H1 (cell line): ENCODE measurements around the gene MEGF11. TPM values are rescaled to one million over a fixed set of nuclear protein-coding genes. Genes with fewer than 3 reads are reported as not detected.
A peak's percentile ranks its signal among the peaks of the same experiment; 100 is the strongest.

Experiments used
- CTCF ChIA-PET: fragments of 300-600 bp; sonication (Branson Sonifier 250); formaldehyde crosslinking; loops from one replicate; lab custom pipeline; 2021; ENCODE audit not compliant: partially characterized antibody; lab: Charles Lee
- POLR2A ChIA-PET: fragments of 300-600 bp; sonication (Branson Sonifier 250); formaldehyde crosslinking; loops from one replicate; lab custom pipeline; 2021; ENCODE audit warnings: inconsistent platforms; ENCODE audit not compliant: partially characterized antibody; lab: Charles Lee
- DNase-seq, 2 experiments: peaks; one replicate each; pipeline versions ENCODE4 v3.0.0 to v3.0.0-alpha.2; 2010 to 2022; ENCODE audit warnings: low spot score in 2 of 2, low read depth in 1 of 2, mixed read lengths in 1 of 2
- FAIRE-seq: peaks from 2 replicates; lab custom pipeline; 2011; peaks lifted over from hg19 to GRCh38; lab: Jason Lieb, UNC
- H2AFZ ChIP-seq: 2 replicates; pipeline ENCODE4 v1.8.1; 2012; ENCODE audit warnings: low read length, inconsistent platforms
- H2AK5ac ChIP-seq: 2 replicates; pipeline ENCODE4 v1.6.1; 2013; ENCODE audit warnings: low read depth, low read length
- H2BK120ac ChIP-seq: replicated peaks from 2 replicates; pipeline ENCODE3; 2013; ENCODE audit warnings: low read depth, low read length, inconsistent platforms
- H2BK12ac ChIP-seq: 2 replicates; pipeline ENCODE4 v1.6.1; 2013; ENCODE audit warnings: low read depth, low read length
- H2BK15ac ChIP-seq: 2 replicates; pipeline ENCODE4 v1.6.1; 2013; ENCODE audit warnings: low read length
- H2BK20ac ChIP-seq: 2 replicates; pipeline ENCODE4 v1.6.1; 2013; ENCODE audit warnings: low read length
- H2BK5ac ChIP-seq: 2 replicates; pipeline ENCODE4 v1.6.1; 2013; ENCODE audit warnings: low read depth, low read length
- H3K14ac ChIP-seq: 2 replicates; pipeline ENCODE4 v1.6.1; 2013; ENCODE audit warnings: inconsistent platforms; ENCODE audit not compliant: insufficient read length
- H3K18ac ChIP-seq: 2 replicates; pipeline ENCODE4 v1.6.1; 2013; ENCODE audit warnings: low read length; ENCODE audit errors: extremely low read depth
- H3K23ac ChIP-seq: 2 replicates; pipeline ENCODE4 v1.6.1; 2013; ENCODE audit warnings: inconsistent platforms; ENCODE audit not compliant: insufficient read length
- H3K23me2 ChIP-seq: 2 replicates; pipeline ENCODE4 v1.6.1; 2013; ENCODE audit warnings: low read depth, low read length
- H3K27ac ChIP-seq: 2 replicates; pipeline ENCODE4 v1.6.1; 2011; ENCODE audit warnings: low read depth, low read length, inconsistent platforms
- H3K27me3 ChIP-seq, 4 experiments: replicated peaks in 1 of 4; 1 replicate in 1 of 4; 2 replicates in 3 of 4; pipeline versions ENCODE4 v1.6.1 to v1.8.1; 2011 to 2013; ENCODE audit warnings: low read length in 3 of 4, mild to moderate bottlenecking in 3 of 4, inconsistent platforms in 2 of 4, mixed read lengths in 2 of 4, moderate library complexity in 1 of 4; ENCODE audit not compliant: control insufficient read depth in 3 of 4, insufficient read depth in 3 of 4; ENCODE audit errors: extremely low read depth in 1 of 4
- H3K36me3 ChIP-seq, 4 experiments: 2 replicates each; pipeline versions ENCODE4 v1.6.1 to v1.8.1; 2011 to 2013; ENCODE audit warnings: mild to moderate bottlenecking in 4 of 4, low read length in 3 of 4, moderate library complexity in 2 of 4, control low read depth in 1 of 4, inconsistent platforms in 1 of 4; ENCODE audit not compliant: insufficient read depth in 4 of 4, control insufficient read depth in 2 of 4
- H3K4ac ChIP-seq: replicated peaks from 2 replicates; pipeline ENCODE3; 2013; ENCODE audit warnings: low read length, low read depth, mixed read lengths, inconsistent platforms; ENCODE audit not compliant: insufficient read length
- H3K4me1 ChIP-seq, 4 experiments: replicated peaks in 1 of 4; 1 replicate in 1 of 4; 2 replicates in 3 of 4; pipeline versions ENCODE4 v1.6.1 to v1.8.1; 2011 to 2013; ENCODE audit warnings: low read length in 3 of 4, inconsistent platforms in 2 of 4, mixed read lengths in 1 of 4; ENCODE audit not compliant: insufficient read depth in 4 of 4, control insufficient read depth in 3 of 4
- H3K4me2 ChIP-seq, 2 experiments: 2 replicates each; pipeline versions ENCODE4 v1.6.1 to v1.8.1; 2011 to 2013; ENCODE audit warnings: low read depth in 2 of 2, low read length in 2 of 2, control low read depth in 1 of 2, inconsistent platforms in 1 of 2, mild to moderate bottlenecking in 1 of 2; ENCODE audit not compliant: insufficient read depth in 1 of 2
- H3K4me3 ChIP-seq, 4 experiments: fragments of 200-600, 300-600 bp in 1 of 4; sonication (generic), shearing (Covaris generic), sonication (Bioruptor Twin) in 1 of 4; 2 replicates each; pipeline versions ENCODE4 v1.5.1 to v1.8.1; 2011 to 2016; ENCODE audit warnings: low read length in 4 of 4, low read depth in 3 of 4, control low read depth in 2 of 4, inconsistent platforms in 2 of 4, mild to moderate bottlenecking in 2 of 4, mixed read lengths in 1 of 4, moderate library complexity in 1 of 4; ENCODE audit not compliant: insufficient read depth in 2 of 4; ENCODE audit errors: extremely low read depth in 1 of 4
- H3K56ac ChIP-seq: replicated peaks from 2 replicates; pipeline ENCODE3; 2013; ENCODE audit warnings: low read depth, mild to moderate bottlenecking, mixed read lengths, low read length, inconsistent platforms; ENCODE audit not compliant: insufficient read length
- H3K79me1 ChIP-seq: 2 replicates; pipeline ENCODE4 v1.6.1; 2013; ENCODE audit warnings: low read depth, low read length, control low read depth
- H3K79me2 ChIP-seq, 2 experiments: 2 replicates each; pipeline versions ENCODE4 v1.6.1 to v1.8.1; 2012 to 2013; ENCODE audit warnings: low read length in 2 of 2, mild to moderate bottlenecking in 2 of 2, inconsistent platforms in 1 of 2; ENCODE audit not compliant: insufficient read depth in 2 of 2, control insufficient read depth in 1 of 2
- H3K9ac ChIP-seq, 4 experiments: replicated peaks in 1 of 4; 1 replicate in 1 of 4; 2 replicates in 3 of 4; pipeline versions ENCODE4 v1.6.1 to v1.8.1; 2011 to 2013; ENCODE audit warnings: low read depth in 3 of 4, low read length in 3 of 4, control low read depth in 2 of 4, mild to moderate bottlenecking in 2 of 4, moderate library complexity in 2 of 4, inconsistent platforms in 1 of 4; ENCODE audit errors: extremely low read depth in 1 of 4
- H3K9me3 ChIP-seq, 2 experiments: 2 replicates each; pipeline versions ENCODE4 v1.6.1 to v1.8.1; 2012 to 2013; ENCODE audit warnings: mild to moderate bottlenecking in 2 of 2, moderate library complexity in 2 of 2, control low read depth in 1 of 2, inconsistent platforms in 1 of 2, low read depth in 1 of 2, low read length in 1 of 2, mixed read lengths in 1 of 2; ENCODE audit not compliant: insufficient read depth in 2 of 2
- H4K20me1 ChIP-seq, 2 experiments: replicated peaks in 1 of 2; 2 replicates each; pipeline versions ENCODE3 to v1.8.1; 2011 to 2013; ENCODE audit warnings: inconsistent platforms in 2 of 2, low read length in 2 of 2, mild to moderate bottlenecking in 1 of 2; ENCODE audit not compliant: insufficient read depth in 2 of 2, control insufficient read depth in 1 of 2
- H4K5ac ChIP-seq: 2 replicates; pipeline ENCODE4 v1.6.1; 2013; ENCODE audit warnings: low read length, low read depth, mixed read lengths, inconsistent platforms; ENCODE audit not compliant: insufficient read length
- H4K8ac ChIP-seq: 2 replicates; pipeline ENCODE4 v1.8.0; 2013; ENCODE audit warnings: mild to moderate bottlenecking, moderate library complexity, low read length, inconsistent platforms; ENCODE audit not compliant: insufficient read depth; ENCODE audit errors: extremely low read depth
- H4K91ac ChIP-seq: replicated peaks from 2 replicates; pipeline ENCODE3; 2013; ENCODE audit warnings: low read length, mixed read lengths, inconsistent platforms; ENCODE audit not compliant: insufficient read length
- ASH2L ChIP-seq: fragments of 200-600, 300-600 bp; sonication (generic); IDR thresholded peaks from one replicate; pipeline ENCODE4 v1.7.1; 2017; ENCODE audit warnings: low read length
- EGR1 ChIP-seq: IDR thresholded peaks from 2 replicates; pipeline ENCODE4 v1.6.1; 2011; ENCODE audit warnings: low read depth, low read length, borderline replicate concordance
- POU5F1 ChIP-seq: IDR thresholded peaks from 2 replicates; pipeline ENCODE4 v1.6.1; 2011; ENCODE audit warnings: low read depth, mild to moderate bottlenecking, low read length, moderate library complexity
- SAP30 ChIP-seq: fragments of 300-600 bp; sonication (generic); IDR thresholded peaks from 2 replicates; pipeline ENCODE4 v1.7.1; 2012; ENCODE audit warnings: low read length, moderate library complexity, mild to moderate bottlenecking, inconsistent platforms; ENCODE audit not compliant: insufficient read depth, insufficient replicate concordance
- SP1 ChIP-seq: IDR thresholded peaks from 2 replicates; pipeline ENCODE4 v1.6.1; 2011; ENCODE audit warnings: low read depth, low read length
- SP2 ChIP-seq: IDR thresholded peaks from 2 replicates; pipeline ENCODE4 v1.6.1; 2012; ENCODE audit warnings: mild to moderate bottlenecking, low read length, inconsistent platforms
- TBP ChIP-seq: IDR thresholded peaks from 2 replicates; pipeline ENCODE4 v1.6.1; 2011; ENCODE audit warnings: low read depth, low read length, improper control_type of control experiment
- TCF12 ChIP-seq: IDR thresholded peaks from 2 replicates; pipeline ENCODE4 v1.6.1; 2011; ENCODE audit warnings: low read depth, mild to moderate bottlenecking, low read length
- WGBS, 2 experiments: shearing (Covaris generic) in 1 of 2; methylation state at CpG; one replicate each; pipeline versions ENCODE4 v1.1.6 to v1.1.7; 2013 to 2015; ENCODE audit warnings: low lambda C conversion rate in 2 of 2, mixed read lengths in 2 of 2, inconsistent platforms in 1 of 2, low coverage in 1 of 2, missing lambda C conversion rate in 1 of 2; ENCODE audit not compliant: insufficient replicate concordance in 2 of 2, insufficient coverage in 1 of 2, insufficient read length in 1 of 2; ENCODE audit errors: extremely low coverage in 1 of 2, missing lambda C conversion rate in 1 of 2; 5-methylcytosine and 5-hydroxymethylcytosine counted together
- polyA plus RNA-seq, 7 experiments: library from polyadenylated mRNA; depleted of rRNA in 3 of 7; stranded (reverse) in 5 of 7; unstranded in 2 of 7; fragments of >200 nt in 5 of 7; fragments of 200-250 nt in 2 of 7; gene quantifications; 1 replicate in 5 of 7; 2 replicates in 1 of 7; 4 replicates in 1 of 7; pipeline versions ENCODE4 v1.2.1 to v1.2.3, GENCODE V29; 2011 to 2013; ENCODE audit warnings: missing spikeins in 2 of 7, mixed read lengths in 2 of 7
- total RNA-seq: library from RNA; stranded (reverse); fragmentation: NEBNext Ultra II Directional; extraction: Animal tissue kit (Norgen Biotek cat#: 25700); gene quantifications from 2 replicates; pipeline ENCODE4 v1.2.1, GENCODE V29; 2021
- TF ChIP-seq, protein P1 (sequence below), 3 experiments: IDR thresholded peaks; 1 replicate in 2 of 3; 2 replicates in 1 of 3; pipeline versions ENCODE4 v1.5.1 to v1.6.1; 2011; ENCODE audit warnings: low read length in 3 of 3, mild to moderate bottlenecking in 3 of 3, inconsistent platforms in 2 of 3, low read depth in 1 of 3, moderate library complexity in 1 of 3; ENCODE audit not compliant: insufficient read depth in 1 of 3; ENCODE audit errors: control extremely low read depth in 1 of 3

Gene MEGF11
- total and polyA plus RNA-seq, 2 of the 8 experiments (the other 6 are each of a cell fraction or from before 2014, with no cell fraction given) = 4.4 to 4.8 TPM

DNA sequence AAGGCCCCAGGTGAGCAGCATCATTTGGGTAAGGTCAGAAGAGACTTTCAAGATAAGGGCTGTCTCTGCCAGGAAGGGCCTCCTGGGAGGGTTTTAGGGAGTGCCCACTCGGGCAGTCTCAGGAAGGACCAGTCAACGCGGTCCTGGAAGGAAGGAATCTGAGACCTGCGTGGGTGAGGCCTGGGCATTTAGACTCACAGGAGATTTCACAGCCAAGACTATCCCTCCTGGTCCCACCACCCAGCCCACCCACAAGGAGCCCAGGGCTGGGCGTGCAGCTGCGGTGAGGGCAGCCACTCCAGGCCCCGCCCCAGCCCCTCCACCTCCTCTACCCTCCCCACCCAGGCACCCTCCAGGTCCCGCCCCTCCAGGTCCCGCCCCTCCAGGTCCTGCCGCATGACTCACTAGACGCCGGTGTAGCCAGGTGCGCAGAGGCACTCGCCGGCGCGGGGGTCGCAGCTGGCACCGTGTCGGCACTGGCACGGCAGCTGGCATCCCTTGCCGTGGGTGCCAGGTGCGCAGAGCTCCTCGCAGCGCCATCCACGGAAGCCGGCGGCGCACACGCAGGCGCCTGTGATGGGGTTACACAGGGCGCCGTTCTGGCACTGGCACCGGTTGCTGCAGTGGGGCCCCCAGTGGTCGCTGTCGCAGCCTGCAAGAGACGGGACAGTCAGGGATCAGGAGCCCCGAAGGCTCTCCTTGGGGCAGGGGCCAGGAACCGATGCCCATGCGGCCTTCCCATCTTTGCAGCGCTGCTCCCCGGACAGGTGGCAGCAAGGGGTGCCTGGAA, 271.5 kb downstream of the MEGF11 start:
- no peak overlapping the region for H4K5ac ChIP-seq
- H2BK5ac ChIP-seq = peak overlapping the region; percentile 7; the same call in 1 of the 2 replicates
- no peak overlapping the region for H3K4ac ChIP-seq
- H3K4me2 ChIP-seq = peak overlapping the region; percentile 55 to 89
- no peak overlapping the region for H4K8ac ChIP-seq
- FAIRE-seq = no peak
- no peak overlapping the region for H3K14ac ChIP-seq
- H3K23ac ChIP-seq = no peak overlapping the region
- no peaks in the 10 kb centered on the region for H3K36me3 ChIP-seq
- peak overlapping the region; percentile 67 for H4K91ac ChIP-seq
- H3K56ac ChIP-seq = no peak overlapping the region
- H3K79me1 ChIP-seq = no peaks in the 10 kb centered on the region
- H2BK20ac ChIP-seq = no peak overlapping the region
- H2AK5ac ChIP-seq = no peak overlapping the region
- no peaks in the 10 kb centered on the region for H3K27me3 ChIP-seq
- CTCF ChIA-PET = interaction anchor here (0.7 to 7.8 kb wide), 38 partner anchors 9 to 717 kb away, joined by 3 to 70 read pairs (median 4); no protein-coding TSS in a partner anchor
- no peak overlapping the region for H3K9ac ChIP-seq
- no peaks in the 10 kb centered on the region for H3K79me2 ChIP-seq
- DNase-seq = peak; percentile 49 to 88
- peak overlapping the region; percentile 48 to 71 (median 68) for H3K4me3 ChIP-seq
- POLR2A ChIA-PET = interaction anchor here (0.8 to 1.5 kb wide), 5 partner anchors 9 to 112 kb away, joined by 3 to 4 read pairs (median 3); partner anchors contain the start of gene RAB11A
- peaks cover 2% of the 10 kb centered on the region for H3K23me2 ChIP-seq
- 11% methylated on average over 36 of the region's 42 CpGs; no CpG with 5 or more reads in 1 of the 2 experiments for WGBS, 2 experiments
- no peak overlapping the region for H2BK15ac ChIP-seq
- H2BK120ac ChIP-seq = no peak overlapping the region
- H4K20me1 ChIP-seq = no peaks in the 10 kb centered on the region
- no peaks in the 10 kb centered on the region for H3K9me3 ChIP-seq
- H2AFZ ChIP-seq = no peak overlapping the region
- H2BK12ac ChIP-seq = peak overlapping the region; percentile 77; the same call in 1 of the 2 replicates
- peak overlapping the region; percentile 87 for H3K18ac ChIP-seq
- no peak overlapping the region for H3K27ac ChIP-seq
- H3K4me1 ChIP-seq = peaks cover 10 to 21% (median 11%) of the 10 kb centered on the region in 4 experiments
- TF ChIP-seq SP1 = no peak
- no peak for TF ChIP-seq SP2
- TF ChIP-seq, protein P1, sequence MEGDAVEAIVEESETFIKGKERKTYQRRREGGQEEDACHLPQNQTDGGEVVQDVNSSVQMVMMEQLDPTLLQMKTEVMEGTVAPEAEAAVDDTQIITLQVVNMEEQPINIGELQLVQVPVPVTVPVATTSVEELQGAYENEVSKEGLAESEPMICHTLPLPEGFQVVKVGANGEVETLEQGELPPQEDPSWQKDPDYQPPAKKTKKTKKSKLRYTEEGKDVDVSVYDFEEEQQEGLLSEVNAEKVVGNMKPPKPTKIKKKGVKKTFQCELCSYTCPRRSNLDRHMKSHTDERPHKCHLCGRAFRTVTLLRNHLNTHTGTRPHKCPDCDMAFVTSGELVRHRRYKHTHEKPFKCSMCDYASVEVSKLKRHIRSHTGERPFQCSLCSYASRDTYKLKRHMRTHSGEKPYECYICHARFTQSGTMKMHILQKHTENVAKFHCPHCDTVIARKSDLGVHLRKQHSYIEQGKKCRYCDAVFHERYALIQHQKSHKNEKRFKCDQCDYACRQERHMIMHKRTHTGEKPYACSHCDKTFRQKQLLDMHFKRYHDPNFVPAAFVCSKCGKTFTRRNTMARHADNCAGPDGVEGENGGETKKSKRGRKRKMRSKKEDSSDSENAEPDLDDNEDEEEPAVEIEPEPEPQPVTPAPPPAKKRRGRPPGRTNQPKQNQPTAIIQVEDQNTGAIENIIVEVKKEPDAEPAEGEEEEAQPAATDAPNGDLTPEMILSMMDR (IDR thresholded peaks at IDR 0.05; ENCODE audit: control extremely low read depth in 1 of 3, insufficient read depth in 1 of 3, low read depth in 1 of 3, low read length in 3 of 3) = peak; percentile 58 to 75 (median 66)
- no peak for TF ChIP-seq EGR1
- peak; percentile 65 for TF ChIP-seq ASH2L
- TF ChIP-seq POU5F1 = no peak
- no peak for TF ChIP-seq TCF12
- peak; percentile 26; the same call in 1 of the 2 replicates for TF ChIP-seq TBP
- TF ChIP-seq SAP30 = no peak
